Loucy (cell line): ENCODE measurements around the gene SLC9A9.

ENCODE experiments used
- H2AFZ ChIP-seq: fragments of 200-600 bp; sonication (generic); 2 replicates; pipeline ENCODE4 v1.6.0; 2016; ENCODE audit warnings: antibody characterized with exemption, mild to moderate bottlenecking, low read length, moderate library complexity
- H3F3A ChIP-seq: fragments of 200-600 bp; 2 replicates; pipeline ENCODE4 v1.6.0; 2016; ENCODE audit warnings: antibody characterized with exemption, low read depth, mild to moderate bottlenecking
- H3K27me3 ChIP-seq: fragments of 200-600 bp; sonication (generic); 2 replicates; pipeline ENCODE4 v1.6.1; 2014; ENCODE audit warnings: low read length, mild to moderate bottlenecking; ENCODE audit not compliant: insufficient read depth, poor library complexity, severe bottlenecking
- H3K36me3 ChIP-seq: fragments of 200-600 bp; sonication (generic); 2 replicates; pipeline ENCODE4 v1.6.1; 2016; ENCODE audit warnings: low read length; ENCODE audit not compliant: insufficient read depth
- H3K4me1 ChIP-seq: fragments of 200-600 bp; sonication (generic); 2 replicates; pipeline ENCODE4 v1.5.1; 2014; ENCODE audit warnings: low read length, mild to moderate bottlenecking; ENCODE audit not compliant: insufficient read depth, poor library complexity, severe bottlenecking
- H3K4me2 ChIP-seq: fragments of 200-600 bp; sonication (generic); 2 replicates; pipeline ENCODE4 v1.6.0; 2014; ENCODE audit warnings: antibody characterized with exemption, low read length, low read depth, mild to moderate bottlenecking; ENCODE audit not compliant: poor library complexity, severe bottlenecking
- H3K4me3 ChIP-seq: fragments of 200-600 bp; sonication (generic); 2 replicates; pipeline ENCODE4 v1.5.1; 2014; ENCODE audit warnings: low read length, mild to moderate bottlenecking, mixed read lengths; ENCODE audit not compliant: poor library complexity, severe bottlenecking
- H3K79me2 ChIP-seq: fragments of 200-600 bp; sonication (generic); 2 replicates; pipeline ENCODE4 v1.6.1; 2014; ENCODE audit warnings: low read length; ENCODE audit not compliant: insufficient read depth
- H3K9ac ChIP-seq: fragments of 200-600 bp; sonication (generic); 2 replicates; pipeline ENCODE4 v1.6.0; 2014; ENCODE audit warnings: mild to moderate bottlenecking, low read depth, low read length, moderate library complexity; ENCODE audit not compliant: poor library complexity, severe bottlenecking
- H3K9me2 ChIP-seq: fragments of 200-600 bp; sonication (generic); replicated peaks from 2 replicates; pipeline ENCODE4 v1.6.1; 2016; ENCODE audit warnings: low read depth, low read length, mixed read lengths
- H3K9me3 ChIP-seq: fragments of 200-600 bp; sonication (generic); 2 replicates; pipeline ENCODE4 v1.6.1; 2014; ENCODE audit warnings: mild to moderate bottlenecking, antibody characterized with exemption, low read length, low read depth; ENCODE audit not compliant: insufficient read depth
- H4K20me1 ChIP-seq: fragments of 200-600 bp; sonication (generic); 2 replicates; pipeline ENCODE4 v1.6.0; 2014; ENCODE audit warnings: antibody characterized with exemption, low read length, mild to moderate bottlenecking; ENCODE audit not compliant: insufficient read depth, poor library complexity, severe bottlenecking
- CTCF ChIP-seq: fragments of 200-600 bp; sonication (generic); conservative IDR thresholded peaks from 2 replicates; pipeline ENCODE4 v1.5.1; 2014; ENCODE audit warnings: mild to moderate bottlenecking, antibody characterized with exemption, low read length
- EZH2phosphoT487 ChIP-seq: fragments of 200-600 bp; IDR thresholded peaks from 2 replicates; pipeline ENCODE4 v1.6.1; 2018; ENCODE audit warnings: antibody characterized with exemption, mild to moderate bottlenecking, moderate library complexity, borderline replicate concordance

SLC9A9 gene

DNA sequence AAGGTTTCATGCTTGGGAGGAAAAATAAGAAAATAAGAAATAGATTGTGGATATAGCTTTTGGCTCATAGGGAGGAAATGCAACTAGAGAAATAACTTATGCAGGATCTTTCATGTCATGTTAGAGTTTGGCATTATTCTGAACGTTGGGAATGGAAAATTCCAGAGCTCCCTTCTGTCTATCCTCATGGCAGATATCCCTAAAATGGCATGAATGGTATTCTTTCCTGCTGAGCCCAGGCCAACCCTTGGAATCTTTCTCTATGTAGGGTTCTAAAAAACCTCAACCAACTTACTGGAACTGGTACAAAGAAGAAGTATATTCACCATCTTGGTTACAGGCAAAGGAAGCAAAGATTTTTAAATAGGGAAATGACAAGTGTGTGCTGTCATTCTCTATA, 516.2 kb downstream of the SLC9A9 start:
- H3K9me3 ChIP-seq = no peaks in the 10 kb centered on the region
- H3F3A ChIP-seq = no peaks in the 10 kb centered on the region
- H2AFZ ChIP-seq = no peak overlapping the region
- H3K4me1 ChIP-seq = no peaks in the 10 kb centered on the region
- H3K36me3 ChIP-seq = no peaks in the 10 kb centered on the region
- H3K27me3 ChIP-seq = no peaks in the 10 kb centered on the region
- no peak overlapping the region for H3K4me3 ChIP-seq
- no peak overlapping the region for H3K4me2 ChIP-seq
- H4K20me1 ChIP-seq = no peaks in the 10 kb centered on the region
- H3K9me2 ChIP-seq = no peaks in the 10 kb centered on the region
- H3K79me2 ChIP-seq = no peaks in the 10 kb centered on the region
- no peak for TF ChIP-seq EZH2phosphoT487
- no peak for TF ChIP-seq CTCF
- H3K9ac ChIP-seq = no peak overlapping the region

DNA sequence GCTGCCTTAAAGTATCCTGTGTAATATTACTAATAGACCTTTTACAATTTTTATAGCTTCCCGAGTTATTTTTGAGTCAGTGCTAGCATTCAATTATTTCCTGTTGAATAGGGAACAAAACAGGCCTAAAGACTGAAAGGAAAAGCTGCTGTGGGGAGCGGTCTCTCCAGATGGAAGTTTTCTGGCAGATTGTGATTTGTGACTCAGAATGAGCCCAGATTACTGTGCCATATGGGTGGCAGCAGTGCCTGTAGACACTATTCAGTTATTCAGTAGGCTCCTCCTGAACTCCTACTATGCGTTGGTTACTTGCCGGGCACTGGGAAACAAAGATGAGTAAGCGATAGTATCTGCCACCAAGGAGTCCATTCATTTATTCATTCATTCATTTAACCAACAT, 516.9 kb downstream of the SLC9A9 start:
- Histone ChIP-seq H3K4me3 (no peak overlapping the region), H3K79me2 (no peaks in the 10 kb centered on the region), H3K27me3 (no peaks in the 10 kb centered on the region), H4K20me1 (no peaks in the 10 kb centered on the region), H3K9me3 (no peaks in the 10 kb centered on the region), H3K4me2 (no peak overlapping the region), H3K9ac (no peak overlapping the region), H2AFZ (no peak overlapping the region), H3K36me3 (no peaks in the 10 kb centered on the region), H3K9me2 (no peaks in the 10 kb centered on the region), H3K4me1 (no peaks in the 10 kb centered on the region), H3F3A (no peaks in the 10 kb centered on the region)
- TF ChIP-seq CTCF (no peak), EZH2phosphoT487 (no peak)

- no peak overlapping the region for H3K4me2 ChIP-seq
- no peaks in the 10 kb centered on the region for H3K27me3 ChIP-seq
- no peak for TF ChIP-seq EZH2phosphoT487
- no peak for TF ChIP-seq CTCF
- H3F3A ChIP-seq = no peaks in the 10 kb centered on the region
- no peaks in the 10 kb centered on the region for H3K79me2 ChIP-seq
- no peaks in the 10 kb centered on the region for H3K36me3 ChIP-seq
- no peak overlapping the region for H2AFZ ChIP-seq
- no peaks in the 10 kb centered on the region for H3K9me2 ChIP-seq
- H3K4me3 ChIP-seq = no peak overlapping the region
- no peaks in the 10 kb centered on the region for H3K4me1 ChIP-seq
- H3K9me3 ChIP-seq = no peaks in the 10 kb centered on the region
- H4K20me1 ChIP-seq = no peaks in the 10 kb centered on the region
- no peak overlapping the region for H3K9ac ChIP-seq
Observed at GRCh38 chr3:143330296-143330868, 517.9 kb downstream of the SLC9A9 start.
